Tibial artery (tissue), 4 donors: ENCODE measurements around the gene OR10C1.

ENCODE experiments used
- DNase-seq, 2 donors: peaks; one replicate each; pipeline ENCODE4 v3.0.0-alpha.2; 2019
- H3K27ac ChIP-seq, 2 donors: fragments of 200-600 bp; sonication (generic) in 1 of 2; 1 replicate in 1 of 2; 2 replicates in 1 of 2; pipeline ENCODE4 v1.5.1; 2018 to 2019; ENCODE audit warnings: mild to moderate bottlenecking in 1 of 2
- H3K27me3 ChIP-seq, 2 donors: fragments of 200-600 bp; sonication (generic) in 1 of 2; one replicate each; pipeline versions ENCODE4 v1.5.1 to v1.6.0; 2016 to 2019
- H3K36me3 ChIP-seq, 3 donors: fragments of 200-600 bp; sonication (generic) in 2 of 3; one replicate each; pipeline ENCODE4 v1.5.1; 2016 to 2019; ENCODE audit warnings: mild to moderate bottlenecking in 2 of 3
- H3K4me1 ChIP-seq, 4 donors: fragments of 200-600 bp; sonication (generic) in 2 of 4; 1 replicate in 3 of 4; 2 replicates in 1 of 4; pipeline ENCODE4 v1.5.1; 2016 to 2019
- H3K4me3 ChIP-seq, 2 donors: fragments of 200-600 bp; sonication (generic) in 1 of 2; 1 replicate in 1 of 2; 2 replicates in 1 of 2; pipeline ENCODE4 v1.5.1; 2018 to 2019; ENCODE audit warnings: mild to moderate bottlenecking in 2 of 2
- H3K9me3 ChIP-seq, 3 donors: fragments of 200-600 bp; sonication (generic) in 1 of 3; one replicate each; pipeline ENCODE4 v1.5.1; 2016 to 2019
- CTCF ChIP-seq, 2 experiments: fragments of 200-600 bp in 1 of 2; fragments of 450-650 bp in 1 of 2; IDR thresholded peaks; one replicate each; pipeline ENCODE4 v1.5.1; 2017 to 2019; ENCODE audit warnings: antibody characterized with exemption in 2 of 2, mild to moderate bottlenecking in 1 of 2, moderate library complexity in 1 of 2
- intact Hi-C: fragments of 100-400 bp; cut with DNase I; formaldehyde crosslinking; loops from one replicate; pipeline ENCODE4 v1.15.0; 2023; ENCODE audit warnings: low total_unique reads

Gene OR10C1

GRCh38 chr6:29439006-29439405 lies at the start of gene OR10C1:
Gene OR10C1, plus strand, starts transcription at chr6:29439306. Its CDS starts 710 bp downstream, at chr6:29440016.
- H3K27ac ChIP-seq: no peak within 1 kb of the TSS
- intact Hi-C loops: no loop called here
- TF ChIP-seq CTCF (IDR thresholded peaks at IDR 0.05): no peak
- H3K27me3 ChIP-seq: no peaks in the 10 kb centered on the region
- no peaks in the 10 kb centered on the region for H3K4me1 ChIP-seq
- no peak within 1 kb of the TSS for H3K4me3 ChIP-seq
- DNase-seq: no peak
- no peaks in the 10 kb centered on the region for H3K36me3 ChIP-seq
- H3K9me3 ChIP-seq: no peaks in the 10 kb centered on the region

GRCh38 chr6:29395331-29395730 lies 43.8 kb upstream of the OR10C1 start, which contains the start of gene OR12D2:
Gene OR12D2, plus strand, starts transcription at chr6:29395631. Its CDS starts 1,069 bp downstream, at chr6:29396700.
- TF ChIP-seq CTCF (IDR thresholded peaks at IDR 0.05): no peak
- intact Hi-C loops: no loop called here

GRCh38 chr6:29399525-29399924 lies 39.6 kb upstream of the OR10C1 start:
- Histone ChIP-seq H3K27ac (no peak overlapping the region), H3K9me3 (no peaks in the 10 kb centered on the region), H3K36me3 (no peaks in the 10 kb centered on the region), H3K4me3 (no peak overlapping the region), H3K4me1 (no peaks in the 10 kb centered on the region), H3K27me3 (no peaks in the 10 kb centered on the region)
- no peak for DNase-seq
- TF ChIP-seq CTCF (IDR thresholded peaks at IDR 0.05): no peak
- intact Hi-C loops: no loop called here

More at GRCh38 chr6:29395331-29395730, 43.8 kb upstream of the OR10C1 start, which contains the start of gene OR12D2:
- H3K36me3 ChIP-seq: no peaks in the 10 kb centered on the region
- H3K9me3 ChIP-seq: no peaks in the 10 kb centered on the region
- no peak for DNase-seq
- H3K4me1 ChIP-seq: no peaks in the 10 kb centered on the region
- no peak within 1 kb of the TSS for H3K27ac ChIP-seq
- H3K27me3 ChIP-seq: no peaks in the 10 kb centered on the region
- no peak within 1 kb of the TSS for H3K4me3 ChIP-seq

- no peaks in the 10 kb centered on the region for H3K27me3 ChIP-seq
- H3K9me3 ChIP-seq: no peaks in the 10 kb centered on the region
- no peak for TF ChIP-seq CTCF (IDR thresholded peaks at IDR 0.05)
- H3K4me1 ChIP-seq: no peaks in the 10 kb centered on the region
- H3K36me3 ChIP-seq: no peaks in the 10 kb centered on the region
- DNase-seq: no peak
- H3K27ac ChIP-seq: no peak overlapping the region
- intact Hi-C loops: no loop called here
- H3K4me3 ChIP-seq: no peak overlapping the region
Observed at GRCh38 chr6:29403801-29404200, 35.3 kb upstream of the OR10C1 start.

GRCh38 chr6:29414588-29414987 lies 24.5 kb upstream of the OR10C1 start, which contains the start of gene OR12D1:
Gene OR12D1, plus strand, starts transcription at chr6:29414928.
- Histone ChIP-seq H3K4me1 (no peaks in the 10 kb centered on the region), H3K36me3 (no peaks in the 10 kb centered on the region), H3K27me3 (no peaks in the 10 kb centered on the region), H3K9me3 (peaks cover 0 to 7% (median 0%) of the 10 kb centered on the region in 3 donors), H3K4me3 (no peak within 1 kb of the TSS), H3K27ac (no peak within 1 kb of the TSS)
- intact Hi-C loops: no loop called here
- no peak for TF ChIP-seq CTCF (IDR thresholded peaks at IDR 0.05)
- no peak for DNase-seq

GRCh38 chr6:29419516-29419915 lies 19.6 kb upstream of the OR10C1 start:
- H3K4me3 ChIP-seq: no peak overlapping the region
- H3K4me1 ChIP-seq: no peaks in the 10 kb centered on the region
- intact Hi-C loops: no loop called here
- DNase-seq: no peak
- H3K9me3 ChIP-seq: no peaks in the 10 kb centered on the region
- no peaks in the 10 kb centered on the region for H3K27me3 ChIP-seq
- H3K36me3 ChIP-seq: no peaks in the 10 kb centered on the region
- TF ChIP-seq CTCF (IDR thresholded peaks at IDR 0.05): no peak
- no peak overlapping the region for H3K27ac ChIP-seq
